A549 (cell line): ENCODE data around the gene UNC45B. TPM values are rescaled to one million over a fixed set of nuclear protein-coding genes. Genes with fewer than 3 reads are reported as not detected.
"Not testable (repeated sequence)": the region's sequence is repeated elsewhere in the genome, so short reads cannot be mapped to it uniquely, and the experiment has no call there.

ENCODE experiments used
- ATAC-seq, 2 experiments: fragments of 200-7000 bp in 1 of 2; fragments of >200 bp in 1 of 2; cut with Nextera tagmentation in 1 of 2; cut with Tn5 transposase in 1 of 2; 3 replicates each; pipeline versions ENCODE4 v1.8.0 to v1.9.1; 2018 to 2020; ENCODE audit warnings: mild to moderate bottlenecking in 1 of 2, moderate library complexity in 1 of 2
- CTCF ChIA-PET: fragments of 300-600 bp; sonication (Branson Sonifier 250); formaldehyde crosslinking; extraction: SDS; loops from one replicate; lab custom pipeline; 2021; ENCODE audit warnings: antibody characterized with exemption, inconsistent platforms; lab: Yijun Ruan, JAX
- POLR2A ChIA-PET: fragments of 350-600 bp; formaldehyde crosslinking; extraction: SDS; loops from one replicate; lab custom pipeline; 2021; ENCODE audit warnings: antibody characterized with exemption, inconsistent platforms; lab: Yijun Ruan, JAX
- DNase-seq, 2 experiments: peaks; one replicate each; pipeline versions ENCODE4 v3.0.0 to v3.0.0-alpha.2; 2011 to 2016; ENCODE audit warnings: low read depth in 1 of 2, low spot score in 1 of 2
- FAIRE-seq: peaks from 2 replicates; lab custom pipeline; 2011; peaks lifted over from hg19 to GRCh38; lab: Jason Lieb, UNC
- H3K27ac ChIP-seq, 2 experiments: fragments of >200 bp; sonication (Bioruptor Twin); formaldehyde crosslinking; 3 replicates each; pipeline ENCODE4 v1.5.1; 2016 to 2017
- H3K4me1 ChIP-seq: fragments of >200 bp; sonication (Bioruptor Twin); formaldehyde crosslinking; 3 replicates; pipeline ENCODE4 v1.6.1; 2016
- H3K4me2 ChIP-seq: fragments of >200 bp; sonication (Bioruptor Twin); formaldehyde crosslinking; 3 replicates; pipeline ENCODE4 v1.6.1; 2016
- H3K4me3 ChIP-seq: fragments of >200 bp; sonication (Bioruptor Twin); formaldehyde crosslinking; 3 replicates; pipeline ENCODE4 v1.5.1; 2016
- H3K9me3 ChIP-seq: fragments of >200 bp; sonication (Bioruptor Twin); formaldehyde crosslinking; 3 replicates; pipeline ENCODE4 v1.6.1; 2016
- CEBPB ChIP-seq, 2 experiments: fragments of >200 bp in 1 of 2; sonication (Bioruptor Twin) in 1 of 2; formaldehyde crosslinking in 1 of 2; IDR thresholded peaks; 2 replicates each; pipeline ENCODE4 v1.6.1; 2012 to 2016
- CTCF ChIP-seq: fragments of >200 bp; sonication (Bioruptor Twin); formaldehyde crosslinking; IDR thresholded peaks from 3 replicates; pipeline ENCODE4 v1.5.1; 2016
- FOSL2 ChIP-seq, 2 experiments: fragments of 450-650 bp in 1 of 2; fragments of >200 bp in 1 of 2; sonication (Bioruptor Twin) in 1 of 2; formaldehyde crosslinking; IDR thresholded peaks; 2 replicates each; pipeline versions ENCODE4 v1.5.0 to v1.6.1; 2016 to 2020; ENCODE audit warnings: mild to moderate bottlenecking in 1 of 2, moderate library complexity in 1 of 2
- HES2 ChIP-seq: fragments of >200 bp; sonication (Bioruptor Twin); formaldehyde crosslinking; IDR thresholded peaks from 2 replicates; pipeline ENCODE4 v1.6.1; 2016
- JUN ChIP-seq, 2 experiments: fragments of >200 bp; sonication (Bioruptor Twin); formaldehyde crosslinking; IDR thresholded peaks; 2 replicates in 1 of 2; 3 replicates in 1 of 2; pipeline ENCODE4 v1.6.1; 2016 to 2017
- KDM1A ChIP-seq: fragments of 200-600 bp; sonication (generic); IDR thresholded peaks from 2 replicates; pipeline ENCODE4 v1.6.1; 2016; ENCODE audit warnings: low read depth, mild to moderate bottlenecking
- MAFK ChIP-seq: fragments of 450-650 bp; IDR thresholded peaks from 2 replicates; pipeline ENCODE4 v1.6.1; 2014; ENCODE audit not compliant: partially characterized antibody
- MAZ ChIP-seq: fragments of 150-350 bp; IDR thresholded peaks from 2 replicates; pipeline ENCODE4 v1.6.1; 2014; ENCODE audit warnings: antibody characterized with exemption, low read depth, low read length, borderline replicate concordance
- MYC ChIP-seq: IDR thresholded peaks from 2 replicates; pipeline ENCODE4 v1.6.1; 2012; ENCODE audit warnings: mild to moderate bottlenecking, inconsistent platforms, low read length, improper control_type of control experiment, borderline replicate concordance
- RAD21 ChIP-seq, 2 experiments: fragments of >200 bp in 1 of 2; sonication (Bioruptor Twin) in 1 of 2; formaldehyde crosslinking in 1 of 2; IDR thresholded peaks in 1 of 2; conservative IDR thresholded peaks in 1 of 2; 2 replicates in 1 of 2; 3 replicates in 1 of 2; pipeline ENCODE4 v1.6.1; 2012 to 2018; ENCODE audit warnings: inconsistent platforms in 1 of 2
- RARB ChIP-seq: fragments of 250-450 bp; sonication (Bioruptor Pico); IDR thresholded peaks from 2 replicates; pipeline ENCODE4 v1.8.0; 2021; ENCODE audit warnings: mild to moderate bottlenecking, moderate library complexity
- RCOR1 ChIP-seq: fragments of 150-350 bp; IDR thresholded peaks from 2 replicates; pipeline ENCODE4 v1.6.1; 2014; ENCODE audit warnings: antibody characterized with exemption, low read length, low read depth
- RFX5 ChIP-seq: fragments of 450-650 bp; IDR thresholded peaks from 2 replicates; pipeline ENCODE4 v1.7.1; 2014; ENCODE audit warnings: antibody characterized with exemption, mild to moderate bottlenecking, moderate library complexity
- SMC3 ChIP-seq: fragments of >200 bp; sonication (Bioruptor Twin); formaldehyde crosslinking; IDR thresholded peaks from 3 replicates; pipeline ENCODE4 v1.6.1; 2018; ENCODE audit warnings: inconsistent platforms
- ZC3H11A ChIP-seq: fragments of 450-650 bp; IDR thresholded peaks from 2 replicates; pipeline ENCODE4 v1.6.1; 2014; ENCODE audit warnings: antibody characterized with exemption, mild to moderate bottlenecking
- ZNF302 ChIP-seq: fragments of 250-450 bp; sonication (Bioruptor Pico); IDR thresholded peaks from 2 replicates; pipeline ENCODE4 v1.9.0; 2021; ENCODE audit warnings: inconsistent platforms, mild to moderate bottlenecking, moderate library complexity
- WGBS: methylation state at CpG from one replicate; pipeline ENCODE4 v1.1.6; 2017; ENCODE audit errors: missing lambda C conversion rate; 5-methylcytosine and 5-hydroxymethylcytosine counted together
- polyA plus RNA-seq, 4 experiments: library from polyadenylated mRNA; depleted of rRNA in 3 of 4; stranded (reverse); fragments of >200 nt; fragmentation: RNase III in 1 of 4; extraction: RNeasy Plus Mini Kit Qiagen cat#74134 plus additional on column Dnase treatment in 1 of 4; gene quantifications; 2 replicates in 3 of 4; 3 replicates in 1 of 4; pipeline ENCODE4 v1.2.3, GENCODE V29; 2011 to 2017
- TF ChIP-seq, protein P1 (sequence below): fragments of 150-350 bp; IDR thresholded peaks from 2 replicates; pipeline ENCODE4 v1.6.1; 2014; ENCODE audit warnings: low read depth, mild to moderate bottlenecking, low read length

Gene UNC45B
- polyA plus RNA-seq, 2 of the 4 experiments (the other 2 are of a cell fraction): not detected

DNA sequence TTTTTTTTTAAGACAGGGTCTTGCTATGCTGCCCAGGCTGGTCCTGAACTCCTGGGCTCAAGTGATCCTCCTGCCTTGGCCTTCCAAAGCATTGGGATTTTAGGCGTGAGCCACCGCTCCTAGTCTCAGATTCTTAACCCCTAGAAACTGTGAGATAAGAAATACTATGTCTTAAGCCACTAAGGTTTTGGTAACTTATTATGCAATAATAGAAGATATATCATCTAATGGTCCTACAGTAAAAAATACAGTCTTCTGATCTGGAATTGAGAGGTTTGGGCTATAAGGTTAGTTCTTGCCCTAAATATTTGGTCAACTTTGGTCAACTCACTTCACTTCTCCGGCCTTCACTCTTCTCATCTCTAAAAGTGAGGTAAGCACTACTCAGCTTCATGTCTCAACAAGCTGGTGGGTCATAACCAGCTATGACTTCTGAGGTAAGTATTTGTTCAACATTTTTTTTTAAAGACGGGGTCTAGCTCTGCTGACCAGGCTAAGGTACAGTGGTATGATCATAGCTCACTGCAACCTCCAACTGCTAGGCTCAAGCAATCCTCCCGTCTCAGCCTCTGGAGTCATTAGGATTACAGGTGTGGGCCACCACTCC, 42.7 kb upstream of the UNC45B start:
- TF ChIP-seq CEBPB (IDR thresholded peaks at IDR 0.05) (no peak), MYC (no peak), JUN (IDR thresholded peaks at IDR 0.05) (no peak), ZC3H11A (no peak), HES2 (no peak)
- no peak for DNase-seq
- Histone ChIP-seq H3K4me2 (no peak overlapping the region), H3K9me3 (no peaks in the 10 kb centered on the region), H3K4me3 (no peak overlapping the region), H3K4me1 (no peaks in the 10 kb centered on the region), H3K27ac (no peak overlapping the region)
- CTCF ChIA-PET: interaction anchor here (0.9 to 6.7 kb wide), 5 partner anchors 11 to 106 kb away, joined by 4 to 37 read pairs (median 7); partner anchors contain the start of genes FNDC8 and RAD51D
- no peak for FAIRE-seq
- 95% methylated on average over 5 of the region's 5 CpGs for WGBS
- POLR2A ChIA-PET: no interaction called here
- ATAC-seq: no peak

DNA sequence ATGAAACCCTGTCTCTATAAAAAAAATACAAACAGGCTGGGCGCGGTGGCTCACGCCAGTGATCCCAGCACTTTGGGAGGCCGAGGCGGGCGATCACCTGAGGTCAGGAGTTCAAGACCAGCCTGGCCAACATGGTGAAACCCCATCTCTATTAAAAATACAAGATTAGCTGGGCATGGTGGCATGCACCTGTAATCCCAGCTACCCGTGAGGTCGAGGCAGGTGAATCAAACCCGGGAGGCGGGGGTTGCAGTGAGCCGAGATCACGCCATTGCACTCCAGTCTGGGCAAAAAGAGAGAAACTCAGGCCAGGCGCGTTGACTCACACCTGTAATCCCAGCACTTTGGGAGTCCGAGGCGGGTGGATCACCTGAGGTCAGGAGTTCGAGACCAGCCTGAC, 36.8 kb upstream of the UNC45B start:
- H3K9me3 ChIP-seq, DNase-seq, FAIRE-seq, H3K4me3 ChIP-seq, H3K27ac ChIP-seq, ATAC-seq, POLR2A ChIA-PET, H3K4me1 ChIP-seq, H3K4me2 ChIP-seq: not testable (repeated sequence)
- CTCF ChIA-PET: interaction anchor here (0.9 to 2.5 kb wide), 8 partner anchors 8 to 653 kb away, joined by 3 to 13 read pairs (median 4); no protein-coding TSS in a partner anchor
- WGBS: 97% methylated on average over 17 of the region's 17 CpGs

DNA sequence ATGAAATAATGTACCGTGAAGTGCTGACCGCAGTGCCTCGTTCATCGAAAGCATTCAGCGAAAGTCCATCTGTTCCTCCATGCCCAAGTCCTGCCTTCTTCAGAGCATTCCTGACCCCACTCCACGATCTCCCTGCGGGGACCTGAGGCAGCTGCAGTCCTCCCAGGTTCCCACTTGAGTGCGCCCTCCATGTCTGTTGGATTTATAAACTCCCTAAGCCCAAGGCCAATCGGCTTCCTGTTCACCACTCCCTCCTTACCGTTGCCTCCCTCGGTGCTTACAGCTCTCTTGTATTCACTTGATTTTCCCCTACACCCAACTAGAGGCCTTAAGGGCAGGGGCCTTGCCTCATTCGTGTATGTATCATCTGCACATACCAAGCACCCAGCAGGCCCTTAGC, 30.8 kb upstream of the UNC45B start:
- WGBS: 86% methylated on average over 12 of the region's 12 CpGs
- DNase-seq (no peak), FAIRE-seq (no peak), ATAC-seq (no peak)
- POLR2A ChIA-PET: no interaction called here
- H3K4me1 ChIP-seq: peaks cover 27% of the 10 kb centered on the region
- no peak overlapping the region for H3K4me3 ChIP-seq
- no peak overlapping the region for H3K4me2 ChIP-seq
- CTCF ChIA-PET: interaction anchor here (1.0 to 13.1 kb wide), 7 partner anchors 10 to 133 kb away, joined by 3 to 297 read pairs (median 16); partner anchors contain the start of gene LIG3
- H3K9me3 ChIP-seq: no peaks in the 10 kb centered on the region
- TF ChIP-seq ZNF302 (CRISPR knock-in tag) (no peak), MAZ (no peak), FOSL2 (IDR thresholded peaks at IDR 0.05) (no peak), FOSL2 (CRISPR knock-in tag; IDR thresholded peaks at IDR 0.05) (no peak), KDM1A (no peak), CEBPB (IDR thresholded peaks at IDR 0.05) (no peak), RFX5 (no peak), SMC3 (no peak), MAFK (no peak)
- TF ChIP-seq, protein P1, sequence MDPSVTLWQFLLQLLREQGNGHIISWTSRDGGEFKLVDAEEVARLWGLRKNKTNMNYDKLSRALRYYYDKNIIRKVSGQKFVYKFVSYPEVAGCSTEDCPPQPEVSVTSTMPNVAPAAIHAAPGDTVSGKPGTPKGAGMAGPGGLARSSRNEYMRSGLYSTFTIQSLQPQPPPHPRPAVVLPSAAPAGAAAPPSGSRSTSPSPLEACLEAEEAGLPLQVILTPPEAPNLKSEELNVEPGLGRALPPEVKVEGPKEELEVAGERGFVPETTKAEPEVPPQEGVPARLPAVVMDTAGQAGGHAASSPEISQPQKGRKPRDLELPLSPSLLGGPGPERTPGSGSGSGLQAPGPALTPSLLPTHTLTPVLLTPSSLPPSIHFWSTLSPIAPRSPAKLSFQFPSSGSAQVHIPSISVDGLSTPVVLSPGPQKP: no peak
- no peak overlapping the region for H3K27ac ChIP-seq

- DNase-seq: peak in 1 of 2 experiments; percentile 65
Measured at GRCh38 chr17:35117984-35118383, 29.6 kb upstream of the UNC45B start.

More at GRCh38 chr17:35117984-35118383, 29.6 kb upstream of the UNC45B start:
- CTCF ChIA-PET: interaction anchor here (0.7 to 13.1 kb wide), 27 partner anchors 11 to 926 kb away, joined by 3 to 297 read pairs (median 9); partner anchors contain the start of genes LIG3 and RFFL
- TF ChIP-seq RCOR1: no peak
- TF ChIP-seq CTCF: peak; percentile 42
- peak; percentile 58 for TF ChIP-seq SMC3
- TF ChIP-seq RAD21 (conservative IDR thresholded peaks at IDR 0.05 in 1 of 2, IDR thresholded peaks at IDR 0.05 in 1 of 2): peak; percentile 47 to 65; a peak in 4 of 5 replicates
- no peak for TF ChIP-seq RARB
- TF ChIP-seq, all 56 proteins: peak for 3
- POLR2A ChIA-PET: interaction anchor here (2.2 kb wide), 1 partner anchor 28 kb away, joined by 9 read pairs; no protein-coding TSS in a partner anchor
- Histone ChIP-seq H3K4me1 (peaks cover 27% of the 10 kb centered on the region), H3K4me3 (no peak overlapping the region), H3K9me3 (no peaks in the 10 kb centered on the region), H3K4me2 (peak overlapping the region; percentile 90), H3K27ac (peak overlapping the region in 1 of 2 experiments; percentile 94; a peak in 3 of 6 replicates)
- ATAC-seq: peak in 1 of 2 experiments; percentile 56; a peak in 3 of 6 replicates
- FAIRE-seq: peak; percentile 7
